Upper lobe of left lung (tissue), 4 donors: ENCODE data around the gene RBM19.

Experiments used
- CTCF ChIP-seq, 6 experiments: fragments of 450-650 bp in 4 of 6; fragments of 200-600 bp in 2 of 6; sonication (generic) in 2 of 6; IDR thresholded peaks; one replicate each; pipeline ENCODE4 v1.5.1; 2016 to 2019; ENCODE audit warnings: antibody characterized with exemption in 6 of 6
- EP300 ChIP-seq, 4 donors: sonication (generic); formaldehyde crosslinking; IDR thresholded peaks; one replicate each; pipeline ENCODE4 v1.5.1; 2017; ENCODE audit warnings: antibody characterized with exemption in 4 of 4, control low read depth in 2 of 4
- POLR2A ChIP-seq, 4 donors: fragments of 450-650 bp; IDR thresholded peaks; one replicate each; pipeline ENCODE4 v1.5.1; 2016 to 2017; ENCODE audit warnings: antibody characterized with exemption in 4 of 4, mild to moderate bottlenecking in 2 of 4

GRCh38 chr12:113874326-113874725 is 91.8 kb downstream of the RBM19 start:
- no peak for TF ChIP-seq POLR2A (IDR thresholded peaks at IDR 0.05)
- TF ChIP-seq CTCF (IDR thresholded peaks at IDR 0.05), result no peak
- no peak for TF ChIP-seq EP300 (IDR thresholded peaks at IDR 0.05)
